Fibroblast of pulmonary artery (primary cell): Measurements from ENCODE around the gene HPSE2.
"Not testable (repeated sequence)": the region's sequence is repeated elsewhere in the genome, so short reads cannot be mapped to it uniquely, and the experiment has no call there.

Experiments
- DNase-seq: peaks from one replicate; pipeline ENCODE4 v3.0.0-alpha.2; 2010; ENCODE audit warnings: low read depth
- H3K4me3 ChIP-seq: replicated peaks from 2 replicates; pipeline ENCODE4 v1.5.1; 2011; ENCODE audit warnings: low read depth, mild to moderate bottlenecking, control low read depth, low read length, moderate library complexity
- CTCF ChIP-seq: IDR thresholded peaks from 2 replicates; pipeline ENCODE4 v1.5.1; 2011; ENCODE audit warnings: mild to moderate bottlenecking, control low read depth, low read length, inconsistent platforms; ENCODE audit errors: missing control alignments

The HPSE2 gene

GRCh38 chr10:98517672-98518071, 718.0 kb downstream of the HPSE2 start:
- H3K4me3 ChIP-seq, result no peak overlapping the region
- DNase-seq, result no peak
- no peak for TF ChIP-seq CTCF

GRCh38 chr10:98516352-98516751, 719.3 kb downstream of the HPSE2 start:
- no peak for DNase-seq
- TF ChIP-seq CTCF, result no peak
- no peak overlapping the region for H3K4me3 ChIP-seq

- TF ChIP-seq CTCF, result no peak
- DNase-seq, result no peak
- H3K4me3 ChIP-seq, result no peak overlapping the region
Observed at GRCh38 chr10:98513704-98514103, 721.9 kb downstream of the HPSE2 start.

- no peak for TF ChIP-seq CTCF
- no peak for DNase-seq
- H3K4me3 ChIP-seq, result no peak overlapping the region
Observed at GRCh38 chr10:98511876-98512275, 723.8 kb downstream of the HPSE2 start.

GRCh38 chr10:98510412-98510995, 725.1 kb downstream of the HPSE2 start:
- no peak for DNase-seq
- no peak for TF ChIP-seq CTCF
- no peak overlapping the region for H3K4me3 ChIP-seq

- no peak for TF ChIP-seq CTCF
- no peak for DNase-seq
- H3K4me3 ChIP-seq, result no peak overlapping the region
Observed at GRCh38 chr10:98509745-98510144, 725.9 kb downstream of the HPSE2 start.

GRCh38 chr10:98502535-98502934, 733.1 kb downstream of the HPSE2 start:
- DNase-seq, result not testable (repeated sequence)

More at GRCh38 chr10:98502535-98502934, 733.1 kb downstream of the HPSE2 start:
- not testable (repeated sequence) for H3K4me3 ChIP-seq
